Activated CD4-positive, alpha-beta T cell treated with anti-CD3 and anti-CD28 coated beads, Interleukin-2, amount 50 U/mL, for 16 hours (primary cell): ENCODE results near the gene BTC.
"Not testable (repeated sequence)": the region's sequence is repeated elsewhere in the genome, so short reads cannot be mapped to it uniquely, and the experiment has no call there.

Experiments
- DNase-seq: peaks from one replicate; pipeline ENCODE4 v3.0.0-alpha.2; 2020

BTC gene, protein sequence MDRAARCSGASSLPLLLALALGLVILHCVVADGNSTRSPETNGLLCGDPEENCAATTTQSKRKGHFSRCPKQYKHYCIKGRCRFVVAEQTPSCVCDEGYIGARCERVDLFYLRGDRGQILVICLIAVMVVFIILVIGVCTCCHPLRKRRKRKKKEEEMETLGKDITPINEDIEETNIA

DNA sequence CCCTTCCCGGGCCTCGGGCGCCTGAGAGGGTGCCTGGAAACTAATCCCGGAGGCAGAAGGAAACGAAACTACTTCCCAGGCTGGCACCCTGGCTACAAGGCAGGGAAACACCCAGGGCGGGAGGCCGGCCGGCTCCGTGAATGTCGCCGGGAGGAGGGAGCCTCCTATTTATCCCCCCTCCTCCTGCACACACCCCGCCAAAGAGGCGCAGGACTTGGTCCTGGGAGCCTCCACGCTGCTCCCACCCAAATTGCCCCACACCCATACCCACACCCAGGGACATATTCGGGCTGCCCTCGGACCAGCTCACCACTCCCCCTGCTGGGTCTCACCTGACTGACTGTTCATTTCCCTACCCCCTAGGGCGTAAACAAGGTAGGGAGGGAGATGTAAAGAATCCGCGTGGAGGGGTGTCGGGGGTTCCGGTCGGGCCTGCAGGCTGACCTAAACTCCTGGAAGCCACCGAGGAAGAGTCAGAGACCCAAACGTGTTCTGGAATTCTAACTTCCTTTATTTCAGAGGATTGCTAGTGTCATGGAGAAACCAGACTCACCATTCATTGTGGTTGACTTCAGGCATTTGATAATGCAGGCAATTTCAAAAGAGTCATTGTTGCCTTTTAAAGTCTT, at the start of gene BTC:
BTC (minus strand) TSS at position 142 of the 629 bp plus-strand sequence. CDS start 198 bp downstream, outside the sequence.
- peak; percentile 1 for DNase-seq

DNA sequence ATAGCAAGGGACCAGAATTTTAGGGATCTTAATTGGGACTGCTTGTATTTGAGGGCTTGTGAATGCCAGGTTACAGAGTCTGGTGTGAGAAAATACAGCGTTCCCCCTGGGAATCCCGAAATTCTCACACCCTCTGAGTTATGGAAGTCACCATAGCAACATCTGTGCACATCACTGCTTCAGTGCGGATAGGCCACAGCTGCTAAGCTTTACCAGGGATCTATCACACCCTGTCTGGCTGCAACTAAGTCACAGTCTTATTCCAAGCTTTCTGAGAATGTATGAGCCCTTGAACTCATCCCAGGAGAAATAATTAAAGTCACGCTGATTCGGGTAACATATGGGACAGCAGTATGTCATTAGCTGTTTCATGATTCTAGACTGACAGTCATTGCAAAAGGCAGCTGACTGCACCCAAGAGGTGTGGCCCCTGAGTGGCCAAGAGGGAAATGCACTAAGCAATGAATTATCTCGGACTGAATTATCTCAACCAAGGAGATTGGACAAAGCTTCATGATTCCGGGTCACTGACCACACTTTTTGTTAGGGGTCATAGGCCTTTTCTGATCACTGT, 46.7 kb upstream of the BTC start:
- DNase-seq = no peak

DNA sequence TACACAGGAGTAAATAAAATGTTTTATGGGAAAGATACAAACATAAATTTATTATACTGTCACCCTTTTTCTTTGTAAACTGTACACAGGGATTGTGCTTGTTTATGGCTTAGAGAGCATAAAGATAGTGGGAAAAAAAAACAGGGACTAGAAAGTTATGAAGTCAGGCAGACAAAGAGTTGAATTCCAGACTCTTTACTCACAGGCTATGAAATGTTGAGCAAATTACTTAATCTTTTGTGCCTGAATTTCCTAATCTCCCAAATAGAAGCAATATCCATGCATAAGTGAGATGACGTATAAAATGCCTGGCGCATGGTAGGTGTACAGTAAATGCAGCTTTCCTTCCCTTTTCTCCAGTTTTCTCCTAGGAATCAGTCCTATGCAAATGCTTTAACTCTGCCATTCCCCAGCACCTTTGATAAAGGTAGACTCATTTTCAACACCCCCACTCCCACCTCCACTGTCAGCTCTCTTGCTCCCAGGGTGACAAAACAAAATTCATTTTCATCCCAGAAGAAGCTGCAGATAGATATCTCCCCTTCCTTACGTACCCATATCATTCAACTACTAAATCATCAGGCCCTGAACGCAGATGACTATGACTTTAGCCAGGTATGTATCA, 44.5 kb upstream of the BTC start:
- no peak for DNase-seq

DNA sequence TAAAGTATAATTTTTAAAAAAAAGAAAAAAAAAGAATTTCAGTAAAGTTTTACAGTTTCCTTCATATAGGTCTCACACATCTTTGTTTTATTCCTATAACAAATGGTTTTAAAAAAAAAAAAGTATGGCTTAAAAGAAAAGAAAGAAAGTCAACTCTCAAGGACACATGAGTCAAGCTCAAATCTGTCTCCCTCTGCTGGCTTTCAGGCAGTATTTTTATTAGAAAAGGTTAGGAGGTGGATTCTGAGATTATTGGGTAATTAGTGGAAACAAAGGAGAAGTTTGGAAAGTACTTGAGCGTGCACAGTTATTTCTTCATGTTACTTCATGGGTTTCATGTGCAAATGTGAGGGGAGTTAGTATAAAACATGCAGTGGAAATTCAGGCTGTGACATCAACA, 36.6 kb upstream of the BTC start:
- no peak for DNase-seq

DNA sequence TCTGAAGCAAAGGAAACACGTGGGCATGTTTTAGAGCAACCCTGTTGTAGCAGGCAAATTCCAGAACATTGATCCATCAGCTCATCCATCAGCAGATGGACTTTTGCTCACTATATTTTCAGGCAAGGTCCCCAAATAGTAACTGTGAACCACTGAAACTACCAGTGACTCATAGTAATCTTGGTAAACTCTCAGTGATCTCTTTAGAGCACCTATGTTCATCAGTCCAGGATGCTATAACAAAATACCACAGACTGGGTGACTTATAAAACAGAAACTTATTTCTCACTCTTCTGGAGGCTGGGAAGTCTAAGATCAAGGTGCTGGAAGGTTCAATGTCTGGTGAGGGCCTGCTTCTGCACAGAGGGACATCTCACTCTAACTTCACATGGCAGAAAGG, 28.9 kb upstream of the BTC start:
- no peak for DNase-seq

DNA sequence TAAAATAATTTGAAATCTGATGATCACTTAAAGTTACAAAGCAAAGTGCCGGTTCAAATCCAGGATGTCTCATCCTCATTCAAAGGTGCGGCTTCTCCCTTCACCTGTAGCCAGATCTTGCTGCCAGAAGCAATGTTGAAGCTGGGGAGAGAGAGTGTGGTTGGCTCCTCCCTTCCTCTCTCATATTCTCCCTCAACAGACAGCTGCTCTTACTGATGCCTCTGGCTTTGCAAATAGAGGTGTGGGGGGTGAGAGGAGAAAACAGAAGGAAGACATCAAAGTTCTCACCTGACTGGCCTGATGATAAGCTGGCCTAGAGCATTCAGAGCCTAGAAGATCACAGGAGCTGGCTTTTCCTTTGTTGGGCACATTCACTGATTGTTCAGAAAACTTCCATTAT, 28.3 kb upstream of the BTC start:
- DNase-seq = no peak

DNA sequence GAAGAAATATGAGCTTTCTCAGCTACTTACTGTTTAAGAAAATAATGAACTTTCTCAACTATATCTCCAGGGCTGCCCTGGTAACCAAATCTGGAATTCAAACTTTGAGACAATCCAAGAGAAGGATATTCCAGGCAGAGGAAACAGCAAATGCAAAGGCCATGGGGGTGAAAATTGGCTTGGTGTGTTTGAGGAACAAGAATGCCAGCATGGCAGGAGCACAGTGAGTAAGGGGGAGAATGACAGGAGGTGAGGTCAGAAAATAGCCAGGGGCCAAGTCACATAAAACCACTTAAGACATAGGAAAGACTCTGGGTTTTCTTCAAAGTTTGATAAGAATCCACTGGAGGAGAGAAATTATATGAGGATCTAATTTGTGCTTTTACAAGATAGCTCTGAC, 27.2 kb upstream of the BTC start:
- no peak for DNase-seq

DNA sequence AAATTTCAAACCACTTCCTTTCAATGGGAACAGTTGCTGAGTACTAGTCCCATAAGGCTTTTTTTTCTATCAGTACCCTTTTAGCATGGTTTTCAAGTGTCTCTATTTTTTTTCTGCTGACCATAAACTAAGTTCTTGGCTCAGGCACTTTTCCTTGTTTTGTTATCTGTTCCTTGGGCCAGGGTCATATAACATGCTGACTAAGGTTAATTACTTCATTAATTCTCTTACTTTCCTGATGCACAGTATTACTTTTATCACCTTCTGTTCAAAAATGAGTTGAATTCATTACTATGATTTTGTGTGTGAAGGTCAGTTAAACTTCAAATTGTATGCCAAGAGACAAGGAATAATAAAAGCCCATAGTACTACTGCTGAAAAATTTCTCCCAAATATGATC, 19.7 kb upstream of the BTC start:
- DNase-seq = no peak

DNA sequence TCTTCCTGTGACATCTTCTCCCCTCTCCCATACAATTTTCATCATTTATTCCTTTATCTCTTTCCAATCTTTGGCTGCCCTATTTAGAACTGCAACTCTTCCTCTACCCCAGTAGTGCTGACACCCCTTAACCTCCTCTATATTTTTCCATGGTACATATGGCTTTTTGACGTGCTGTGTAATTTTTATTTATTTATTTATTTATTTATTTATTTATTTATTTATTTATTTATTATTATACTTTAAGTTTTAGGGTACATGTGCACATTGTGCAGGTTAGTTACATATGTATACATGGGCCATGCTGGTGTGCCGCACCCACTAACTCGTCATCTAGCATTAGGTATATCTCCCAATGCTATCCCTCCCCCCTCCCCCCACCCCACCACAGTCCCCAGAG, 17.7 kb upstream of the BTC start:
- not testable (repeated sequence) for DNase-seq

DNA sequence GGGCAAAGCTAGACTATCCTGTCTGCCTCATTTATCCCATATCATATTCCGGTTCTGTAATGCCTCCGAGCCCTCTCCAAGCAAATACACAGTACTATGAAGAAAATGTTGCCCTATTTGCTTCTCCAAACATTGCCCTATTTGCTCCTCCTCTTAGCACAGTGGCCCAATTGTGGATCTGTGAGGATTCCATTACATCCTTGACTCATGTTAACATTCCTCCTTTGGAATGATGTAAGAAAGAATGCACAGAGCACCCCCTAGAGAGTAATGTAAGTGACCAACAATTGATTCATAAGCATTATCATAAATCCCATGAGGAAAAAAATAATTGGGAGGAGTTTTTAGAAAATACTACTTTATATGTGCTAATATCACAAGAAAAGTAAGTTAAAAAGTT, 11.3 kb upstream of the BTC start:
- no peak for DNase-seq

DNA sequence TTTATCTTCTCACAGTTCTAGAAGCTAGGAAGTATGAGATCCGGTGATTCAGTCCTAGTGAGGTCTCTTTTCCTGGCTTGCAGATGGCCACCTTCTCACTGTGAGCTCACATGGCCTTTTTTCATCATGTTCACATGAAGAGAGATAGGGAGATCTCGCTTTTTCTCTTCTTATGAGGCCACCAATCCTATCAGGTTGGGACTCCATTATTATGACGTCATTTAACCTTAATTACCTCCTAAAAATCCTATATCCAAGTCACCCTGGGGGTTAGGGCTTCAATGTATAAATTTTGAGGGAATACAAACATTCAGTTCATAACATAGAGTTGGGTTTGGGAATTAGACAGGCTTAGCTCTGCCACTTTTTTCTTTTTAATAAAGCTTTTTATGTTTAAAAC, 6.0 kb upstream of the BTC start:
- no peak for DNase-seq

DNA sequence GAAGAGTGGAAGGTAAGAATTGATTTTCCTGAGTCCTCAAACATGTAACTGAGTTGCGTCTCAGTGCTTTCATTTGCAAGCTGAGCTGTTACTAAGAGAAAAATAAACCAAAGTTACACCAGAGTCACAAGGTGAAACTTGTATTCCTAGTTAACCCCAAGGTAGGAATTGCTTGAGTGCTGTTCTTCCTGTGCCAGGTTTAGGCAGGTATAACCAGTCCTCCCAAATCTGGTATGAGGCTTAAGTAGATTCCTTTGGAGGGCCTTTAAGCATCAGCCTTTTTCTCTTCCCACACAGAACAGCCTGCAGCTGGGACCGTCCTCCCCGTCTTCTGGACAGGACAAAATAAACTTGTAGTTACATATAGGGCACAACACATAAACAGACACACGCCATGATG, 2.3 kb upstream of the BTC start:
- DNase-seq = no peak

DNA sequence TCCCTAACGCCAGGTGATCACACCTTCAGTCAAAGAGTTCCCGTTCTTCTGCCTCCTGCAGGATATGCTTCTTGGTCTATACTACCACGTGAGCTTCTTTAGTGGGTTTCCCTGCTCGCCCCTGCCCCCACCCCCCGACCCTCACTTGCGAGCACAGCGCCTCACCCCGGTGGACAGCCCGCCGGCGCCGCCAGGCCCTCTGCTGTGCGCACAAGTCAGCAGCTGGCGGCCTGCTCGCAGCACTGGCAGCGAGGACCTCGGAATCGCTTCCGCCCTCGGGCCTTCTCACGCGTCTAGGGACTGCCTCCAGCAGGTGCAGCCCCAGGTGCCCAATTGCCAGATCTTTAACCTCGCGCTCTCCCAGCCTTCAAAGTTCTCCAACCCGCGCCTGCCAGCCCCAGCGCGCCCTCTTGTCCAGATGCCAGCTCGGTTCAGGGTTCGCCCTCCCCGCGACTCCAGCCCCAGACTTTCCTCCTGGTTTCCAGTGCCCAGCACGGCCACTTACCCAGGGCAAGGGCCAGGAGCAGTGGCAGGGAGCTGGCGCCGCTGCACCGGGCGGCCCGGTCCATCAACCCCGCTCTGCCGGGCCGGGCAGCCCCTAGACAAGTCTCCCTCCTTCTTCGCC, 454 bp downstream of the BTC start:
- DNase-seq = peak; percentile 0

DNA sequence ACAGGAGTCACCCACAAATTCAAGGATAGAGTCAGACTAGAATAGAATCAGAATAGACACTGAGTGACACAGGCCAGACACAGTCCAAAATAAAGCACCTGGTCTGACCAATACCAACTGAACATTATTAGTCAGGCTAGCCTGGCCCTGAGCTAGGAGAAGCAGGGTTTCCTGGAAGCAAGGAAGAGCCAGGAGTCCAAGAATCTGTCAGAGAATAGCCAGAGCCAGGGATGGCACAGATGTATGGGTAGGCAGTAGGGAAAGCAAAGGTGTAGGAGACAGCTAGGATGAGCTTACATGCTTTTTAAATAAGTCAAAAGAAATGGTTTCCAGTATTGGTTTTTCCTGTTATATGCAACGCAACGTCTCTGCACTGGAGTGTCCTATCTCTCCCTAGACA, 3.7 kb downstream of the BTC start:
- DNase-seq = no peak

DNA sequence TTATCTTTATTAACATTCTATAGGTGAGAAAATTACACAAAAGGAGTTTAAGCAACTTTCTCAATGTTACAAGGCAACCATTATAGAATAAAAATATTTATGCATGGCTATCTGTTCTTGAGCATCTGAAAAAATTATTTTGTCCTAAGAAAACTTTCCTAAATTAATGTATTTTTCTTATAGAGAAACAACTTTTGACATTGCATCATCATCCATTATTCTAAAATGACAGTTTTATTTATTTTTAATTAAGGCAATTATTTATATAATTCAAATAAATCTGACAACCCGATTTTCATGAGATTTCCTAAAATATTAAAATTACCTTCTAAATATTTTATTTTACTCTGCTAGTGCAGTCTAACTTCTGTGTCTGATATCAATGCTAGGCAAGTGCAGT, 4.8 kb downstream of the BTC start:
- no peak for DNase-seq

DNA sequence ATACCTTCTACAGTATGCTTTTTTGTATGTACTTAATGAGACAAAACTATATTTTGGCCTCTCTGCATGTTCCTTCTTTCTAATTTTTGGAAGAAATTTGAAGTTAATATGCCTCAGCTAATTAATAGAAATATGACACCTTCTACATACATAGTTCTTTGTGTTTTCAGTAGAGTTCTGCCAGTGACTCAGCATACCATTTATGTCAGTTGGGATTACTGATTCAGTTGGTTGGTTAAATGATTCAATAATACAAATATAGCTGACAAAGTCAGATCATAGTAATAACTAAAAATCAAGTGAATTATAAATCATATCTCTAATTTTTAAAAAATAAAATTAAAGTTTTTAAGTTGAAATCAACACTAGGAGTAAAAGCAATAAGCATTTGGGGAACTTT, 16.8 kb downstream of the BTC start:
- DNase-seq = no peak

DNA sequence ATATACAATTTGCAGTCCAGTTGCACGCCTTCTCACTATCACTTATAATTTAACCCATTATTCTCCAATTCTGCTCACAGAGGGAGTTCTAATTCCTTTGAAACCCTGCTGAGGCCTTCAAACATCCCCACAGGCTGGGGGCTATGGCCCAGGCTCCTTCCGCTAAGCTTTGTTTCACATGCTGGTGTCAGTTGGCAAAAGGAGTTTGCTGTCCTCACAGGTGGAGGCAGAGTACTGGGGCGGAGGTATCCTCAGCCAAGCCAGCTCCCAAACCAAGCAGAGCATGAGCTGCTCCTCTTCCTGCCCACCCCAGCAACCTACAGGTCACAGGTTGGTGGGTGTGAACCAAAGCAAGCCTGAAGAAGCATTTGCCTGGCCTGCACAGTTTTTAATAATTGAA, 21.5 kb downstream of the BTC start:
- no peak for DNase-seq

DNA sequence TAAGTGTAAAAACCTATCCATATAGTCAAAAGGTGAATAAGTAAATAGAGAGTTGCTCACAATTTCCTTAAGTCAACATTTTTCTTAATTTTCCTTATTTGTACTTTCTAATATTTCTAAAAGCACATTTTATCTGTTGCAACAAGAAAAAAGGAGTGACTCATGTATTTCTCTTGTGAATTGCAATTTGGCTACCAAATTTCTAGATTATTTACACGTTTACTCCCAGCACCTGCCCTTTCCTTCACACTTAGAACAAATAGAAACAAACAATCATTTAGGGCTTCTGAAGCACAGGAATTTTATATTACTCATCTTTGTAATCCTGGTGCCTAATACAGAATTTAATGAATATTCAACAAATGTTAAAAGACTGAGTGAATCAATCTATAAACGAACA, 22.2 kb downstream of the BTC start:
- DNase-seq = no peak

DNA sequence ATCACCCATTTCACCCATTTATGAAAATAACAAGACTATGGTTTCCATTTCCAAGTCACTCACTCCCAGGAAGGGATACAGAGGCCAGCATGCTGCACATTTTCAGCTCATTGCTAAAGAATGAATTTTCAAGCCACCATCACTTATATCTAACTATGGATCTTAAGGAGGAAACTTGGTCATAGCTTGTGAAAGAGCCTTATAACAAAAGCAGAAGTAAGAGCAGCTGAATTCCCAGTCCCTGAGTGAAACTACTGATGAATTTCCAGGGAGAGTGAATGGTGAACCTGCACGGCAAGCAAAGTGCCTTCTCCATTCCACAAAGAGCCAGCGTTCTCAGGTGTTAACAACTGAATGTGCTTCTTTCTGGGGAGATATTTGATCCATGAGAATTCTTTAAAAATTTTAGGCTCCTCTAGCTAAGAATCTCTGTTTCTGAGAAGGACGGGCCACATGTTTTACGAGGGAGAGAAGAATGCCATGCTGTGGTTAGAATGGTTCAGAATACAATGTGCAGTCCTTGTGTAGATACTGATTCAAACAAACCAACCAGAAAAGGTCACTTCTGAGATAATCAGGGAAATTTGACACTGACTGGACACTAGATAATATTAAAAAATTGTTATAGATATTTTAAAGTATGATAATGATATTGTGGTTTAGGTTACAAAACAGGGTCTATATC, 24.0 kb downstream of the BTC start:
- DNase-seq = no peak

DNA sequence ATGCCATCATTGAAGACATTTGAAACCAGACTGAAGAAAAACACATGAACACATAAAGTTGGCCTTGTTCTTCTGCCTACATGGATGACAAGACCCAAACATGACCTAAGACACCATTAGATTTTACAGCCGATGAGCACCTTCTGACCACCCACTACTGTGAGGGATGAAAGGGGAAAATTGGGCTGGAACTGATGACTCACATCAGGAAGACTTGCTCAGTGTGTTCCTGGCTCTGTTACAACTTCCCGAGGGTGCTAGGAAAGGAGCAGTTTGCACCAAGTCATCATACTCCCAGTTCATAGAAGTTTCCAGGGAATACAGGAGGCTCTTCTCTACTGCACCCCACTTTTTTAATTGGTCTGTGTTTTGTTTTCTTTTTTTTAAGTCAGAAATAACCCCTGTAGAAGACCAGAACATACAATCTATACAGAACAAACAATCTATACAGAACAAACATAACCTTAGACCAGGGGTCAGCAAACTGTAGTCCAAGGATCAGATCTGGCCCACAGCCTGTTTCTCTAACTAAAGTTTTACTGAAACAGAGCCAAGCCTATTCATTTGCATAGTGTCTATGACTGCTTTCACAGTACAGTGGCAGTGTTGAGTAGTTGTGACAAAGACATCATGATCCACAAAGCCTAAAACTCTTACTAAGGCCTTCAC, 25.3 kb downstream of the BTC start:
- DNase-seq = no peak

DNA sequence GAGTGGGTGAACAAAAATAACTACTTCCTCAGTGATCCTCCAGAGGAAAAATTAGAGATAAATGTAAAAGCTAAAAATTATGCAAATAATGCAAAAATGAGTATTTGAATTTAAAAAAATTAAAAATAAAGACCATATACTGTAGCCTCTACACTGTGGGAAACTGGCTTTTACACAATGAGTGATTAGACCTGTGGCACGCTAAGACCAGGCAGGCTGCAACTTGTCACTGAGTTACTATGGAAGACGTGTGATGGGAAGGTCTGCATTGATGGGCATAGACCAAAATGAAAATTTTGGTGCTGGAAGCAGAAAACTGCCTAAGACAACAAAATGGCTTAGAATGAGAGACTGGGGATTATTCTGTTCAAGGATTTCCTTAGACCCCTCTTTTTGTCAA, 30.2 kb downstream of the BTC start:
- no peak for DNase-seq

DNA sequence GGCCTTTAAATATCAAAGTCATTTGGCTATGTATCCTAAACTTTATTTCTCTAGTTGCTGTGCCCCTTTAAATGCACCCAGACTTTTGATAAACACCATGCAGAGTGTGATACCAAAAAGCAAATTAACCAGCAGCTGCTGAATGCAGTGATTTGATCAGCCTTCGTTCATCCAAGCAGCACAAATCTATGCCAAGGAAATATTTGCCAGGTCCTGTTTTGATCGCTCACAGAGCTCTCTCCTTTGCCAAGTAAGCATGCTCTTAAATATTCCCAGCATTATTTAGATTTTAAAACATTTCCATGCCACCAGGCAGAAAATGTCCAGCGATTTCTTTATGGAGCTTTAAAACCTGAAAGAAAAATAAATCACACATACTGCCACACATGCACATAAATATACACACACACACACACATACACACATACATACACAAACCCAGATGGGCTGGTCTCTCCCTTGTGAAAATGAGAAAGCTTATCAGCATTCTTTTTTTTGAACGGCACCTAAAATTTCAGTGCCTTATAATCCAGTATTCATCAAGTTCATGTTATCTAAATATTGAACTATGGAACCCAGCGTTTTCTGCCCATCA, 35.7 kb downstream of the BTC start:
- DNase-seq = no peak
